CD4-positive, alpha-beta T cell (primary cell): Measurements from ENCODE around the gene EPHB1. TPM values are rescaled to one million over a fixed set of nuclear protein-coding genes. Genes with fewer than 3 reads are reported as not detected.
A peak's percentile ranks its signal among the peaks of the same experiment; 100 is the strongest.

Source experiments
- ATAC-seq: fragments of 200-7000 bp; cut with Tn5 transposase; one replicate; pipeline ENCODE4 v1.10.0; 2022; ENCODE audit warnings: mild to moderate bottlenecking; ENCODE audit not compliant: poor library complexity
- CTCF ChIA-PET: fragments of 350-600 bp; sonication (Branson Sonifier 250); formaldehyde crosslinking; loops from one replicate; lab custom pipeline; 2021; ENCODE audit warnings: antibody characterized with exemption, inconsistent platforms; lab: Charles Lee
- POLR2A ChIA-PET: fragments of 350-600 bp; sonication (Branson Sonifier 250); formaldehyde crosslinking; loops from one replicate; lab custom pipeline; 2021; ENCODE audit warnings: antibody characterized with exemption, inconsistent platforms; lab: Charles Lee
- DNase-seq, 14 experiments: peaks; one replicate each; pipeline ENCODE4 v3.0.0-alpha.2; 2013 to 2020; ENCODE audit warnings: mixed read lengths in 2 of 14
- H3K27ac ChIP-seq, 2 donors: one replicate each; pipeline versions ENCODE4 v1.5.1 to v1.7.0; 2013; ENCODE audit warnings: low read length in 2 of 2, low read depth in 1 of 2, mild to moderate bottlenecking in 1 of 2
- H3K27me3 ChIP-seq, 2 experiments: 1 replicate in 1 of 2; 2 replicates in 1 of 2; pipeline versions ENCODE4 v1.6.1 to v1.7.0; 2013; ENCODE audit warnings: low read length in 2 of 2, control low read depth in 1 of 2, mild to moderate bottlenecking in 1 of 2, moderate library complexity in 1 of 2; ENCODE audit not compliant: insufficient read depth in 2 of 2, control insufficient read depth in 1 of 2
- H3K36me3 ChIP-seq: one replicate; pipeline ENCODE4 v1.6.1; 2013; ENCODE audit warnings: low read length, control low read depth; ENCODE audit not compliant: insufficient read depth
- H3K4me1 ChIP-seq: one replicate; pipeline ENCODE4 v1.6.1; 2013; ENCODE audit warnings: low read length, control low read depth; ENCODE audit not compliant: insufficient read depth
- H3K4me3 ChIP-seq: one replicate; pipeline ENCODE4 v1.5.1; 2013; ENCODE audit warnings: mild to moderate bottlenecking, low read length, moderate library complexity
- H3K9me3 ChIP-seq, 2 experiments: 1 replicate in 1 of 2; 2 replicates in 1 of 2; pipeline versions ENCODE4 v1.6.1 to v1.7.0; 2013; ENCODE audit warnings: low read length in 2 of 2, mild to moderate bottlenecking in 2 of 2, control low read depth in 1 of 2, moderate library complexity in 1 of 2; ENCODE audit not compliant: control insufficient read depth in 1 of 2, insufficient read depth in 1 of 2
- H3K27ac Mint-ChIP-seq: one replicate; pipeline ENCODE4 v1.8.0; 2020; ENCODE audit warnings: mixed read lengths
- H3K27me3 Mint-ChIP-seq: one replicate; pipeline ENCODE4 v1.8.0; 2021; ENCODE audit warnings: mixed read lengths
- H3K36me3 Mint-ChIP-seq: one replicate; pipeline ENCODE4 v1.8.0; 2021; ENCODE audit warnings: low read depth, mixed read lengths
- H3K4me1 Mint-ChIP-seq: one replicate; pipeline ENCODE4 v1.8.0; 2021; ENCODE audit warnings: low read depth, mixed read lengths
- H3K4me3 Mint-ChIP-seq: one replicate; pipeline ENCODE4 v1.8.0; 2020; ENCODE audit warnings: mild to moderate bottlenecking, mixed read lengths
- H3K9me3 Mint-ChIP-seq: one replicate; pipeline ENCODE4 v1.8.0; 2020; ENCODE audit warnings: mixed read lengths
- intact Hi-C, 2 experiments: fragments of 100-400 bp; cut with DNase I in 1 of 2; cut with micrococcal nuclease in 1 of 2; formaldehyde crosslinking; loops; one replicate each; pipeline versions ENCODE4 v1.15.1 to v1.9.0; 2023 to 2025; cut with DNase I, micrococcal nuclease
- total RNA-seq, 174 experiments: library from RNA in 2 of 174; stranded (reverse) in 2 of 174; gene quantifications; one replicate each; pipeline ENCODE4 v1.2.3 and lab custom pipeline; 2021 to 2026
- TF ChIP-seq, protein P1 (sequence below): fragments of 200-600 bp; IDR thresholded peaks from one replicate; pipeline ENCODE4 v1.8.0; 2022; ENCODE audit warnings: antibody characterized with exemption, mild to moderate bottlenecking

Gene EPHB1
- total RNA-seq, 2 experiments from 2014 or later: 0.08 to 0.49 TPM

DNA sequence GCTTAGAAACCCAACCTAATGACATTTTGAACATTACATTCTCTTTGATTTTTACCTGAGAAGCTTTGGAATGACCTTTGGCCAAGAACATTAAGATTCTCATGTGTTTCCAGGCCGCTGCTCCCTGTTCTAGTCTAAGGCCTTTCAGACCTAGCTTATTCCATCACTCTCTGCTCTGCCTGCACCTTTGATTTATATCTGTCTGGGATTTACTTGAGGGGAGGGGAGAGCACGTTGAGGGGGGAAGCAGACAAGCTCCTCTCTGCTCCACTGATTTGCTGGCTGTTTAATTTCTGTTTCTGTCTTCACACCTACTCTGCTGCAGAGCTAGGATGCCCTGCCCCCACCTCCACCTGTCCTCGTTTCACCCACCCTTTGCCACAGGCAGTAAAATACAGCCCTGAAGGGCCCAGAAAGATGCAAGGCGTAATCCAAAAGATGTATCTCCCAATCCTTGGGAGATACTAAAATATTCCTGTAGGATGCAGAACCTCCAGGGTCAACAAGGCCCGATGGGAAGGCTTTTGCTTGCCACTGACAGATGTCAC, 429.8 kb downstream of the EPHB1 start:
- Mint-ChIP-seq H3K9me3 (no peaks in the 10 kb centered on the region), H3K27me3 (no peaks in the 10 kb centered on the region), H3K4me1 (no peaks in the 10 kb centered on the region), H3K36me3 (no peaks in the 10 kb centered on the region), H3K4me3 (no peak overlapping the region), H3K27ac (no peak overlapping the region)
- ATAC-seq (no peak), DNase-seq (no peak)
- intact Hi-C loops: no loop called here
- Histone ChIP-seq H3K27me3 (no peaks in the 10 kb centered on the region), H3K27ac (no peak overlapping the region), H3K36me3 (no peaks in the 10 kb centered on the region), H3K4me3 (no peak overlapping the region), H3K4me1 (no peaks in the 10 kb centered on the region), H3K9me3 (peaks cover 0 to 9% of the 10 kb centered on the region in 2 experiments)
- ChIA-PET POLR2A (no interaction called here), CTCF (no interaction called here)
- TF ChIP-seq, protein P1, sequence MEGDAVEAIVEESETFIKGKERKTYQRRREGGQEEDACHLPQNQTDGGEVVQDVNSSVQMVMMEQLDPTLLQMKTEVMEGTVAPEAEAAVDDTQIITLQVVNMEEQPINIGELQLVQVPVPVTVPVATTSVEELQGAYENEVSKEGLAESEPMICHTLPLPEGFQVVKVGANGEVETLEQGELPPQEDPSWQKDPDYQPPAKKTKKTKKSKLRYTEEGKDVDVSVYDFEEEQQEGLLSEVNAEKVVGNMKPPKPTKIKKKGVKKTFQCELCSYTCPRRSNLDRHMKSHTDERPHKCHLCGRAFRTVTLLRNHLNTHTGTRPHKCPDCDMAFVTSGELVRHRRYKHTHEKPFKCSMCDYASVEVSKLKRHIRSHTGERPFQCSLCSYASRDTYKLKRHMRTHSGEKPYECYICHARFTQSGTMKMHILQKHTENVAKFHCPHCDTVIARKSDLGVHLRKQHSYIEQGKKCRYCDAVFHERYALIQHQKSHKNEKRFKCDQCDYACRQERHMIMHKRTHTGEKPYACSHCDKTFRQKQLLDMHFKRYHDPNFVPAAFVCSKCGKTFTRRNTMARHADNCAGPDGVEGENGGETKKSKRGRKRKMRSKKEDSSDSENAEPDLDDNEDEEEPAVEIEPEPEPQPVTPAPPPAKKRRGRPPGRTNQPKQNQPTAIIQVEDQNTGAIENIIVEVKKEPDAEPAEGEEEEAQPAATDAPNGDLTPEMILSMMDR: no peak

DNA sequence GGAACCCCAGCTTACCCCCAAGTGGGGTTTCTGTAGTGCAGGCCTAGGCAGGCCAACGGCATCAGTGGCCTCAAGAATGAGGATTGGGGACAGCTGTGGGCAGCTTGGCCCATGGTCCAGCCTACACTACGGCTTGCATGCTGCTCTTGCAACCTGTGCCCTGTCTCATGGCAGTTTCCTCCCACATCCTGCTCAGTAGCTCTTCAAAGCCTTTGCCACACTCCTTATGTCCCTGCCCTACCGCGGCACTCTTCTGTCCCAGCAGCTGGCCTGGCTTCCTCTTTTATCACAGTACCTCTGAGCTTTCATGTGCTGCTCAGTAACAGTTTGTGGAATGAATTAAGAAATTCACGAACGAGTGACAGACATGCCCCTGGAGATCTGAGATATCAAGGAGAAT, 431.0 kb downstream of the EPHB1 start:
- Mint-ChIP-seq H3K4me3 (no peak overlapping the region), H3K4me1 (no peaks in the 10 kb centered on the region), H3K27ac (no peak overlapping the region), H3K27me3 (no peaks in the 10 kb centered on the region), H3K36me3 (no peaks in the 10 kb centered on the region), H3K9me3 (no peaks in the 10 kb centered on the region)
- Histone ChIP-seq H3K36me3 (no peaks in the 10 kb centered on the region), H3K4me1 (no peaks in the 10 kb centered on the region), H3K27ac (no peak overlapping the region), H3K27me3 (no peaks in the 10 kb centered on the region), H3K9me3 (peaks cover 0 to 12% of the 10 kb centered on the region in 2 experiments), H3K4me3 (no peak overlapping the region)
- intact Hi-C loops: no loop called here
- ChIA-PET CTCF (no interaction called here), POLR2A (no interaction called here)
- TF ChIP-seq, protein P1: no peak
- DNase-seq (peak in 1 of 14 experiments; percentile 9), ATAC-seq (no peak)

GRCh38 chr3:135228201-135228600, 433.1 kb downstream of the EPHB1 start:
- TF ChIP-seq, protein P1: no peak
- no peaks in the 10 kb centered on the region for H3K9me3 Mint-ChIP-seq
- POLR2A ChIA-PET: no interaction called here
- CTCF ChIA-PET: no interaction called here
- Histone ChIP-seq H3K4me1 (no peaks in the 10 kb centered on the region), H3K36me3 (no peaks in the 10 kb centered on the region), H3K27me3 (no peaks in the 10 kb centered on the region), H3K27ac (no peak overlapping the region), H3K4me3 (no peak overlapping the region), H3K9me3 (peaks cover 0 to 12% of the 10 kb centered on the region in 2 experiments)
- no peaks in the 10 kb centered on the region for H3K4me1 Mint-ChIP-seq
- no peaks in the 10 kb centered on the region for H3K27me3 Mint-ChIP-seq
- peak in 1 of 14 experiments; percentile 4 for DNase-seq
- intact Hi-C loops: no loop called here
- ATAC-seq: no peak
- H3K4me3 Mint-ChIP-seq: no peak overlapping the region
- no peak overlapping the region for H3K27ac Mint-ChIP-seq
- H3K36me3 Mint-ChIP-seq: no peaks in the 10 kb centered on the region
